NCI-H524 treated with DMSO at 0.1 percent for 48 hours (cell line): ENCODE results near the gene FAM171A2.

Experiments
- DNase-seq: peaks from one replicate; lab custom pipeline; 2025; lab: John Stamatoyannopoulos, UW

The FAM171A2 gene

DNA sequence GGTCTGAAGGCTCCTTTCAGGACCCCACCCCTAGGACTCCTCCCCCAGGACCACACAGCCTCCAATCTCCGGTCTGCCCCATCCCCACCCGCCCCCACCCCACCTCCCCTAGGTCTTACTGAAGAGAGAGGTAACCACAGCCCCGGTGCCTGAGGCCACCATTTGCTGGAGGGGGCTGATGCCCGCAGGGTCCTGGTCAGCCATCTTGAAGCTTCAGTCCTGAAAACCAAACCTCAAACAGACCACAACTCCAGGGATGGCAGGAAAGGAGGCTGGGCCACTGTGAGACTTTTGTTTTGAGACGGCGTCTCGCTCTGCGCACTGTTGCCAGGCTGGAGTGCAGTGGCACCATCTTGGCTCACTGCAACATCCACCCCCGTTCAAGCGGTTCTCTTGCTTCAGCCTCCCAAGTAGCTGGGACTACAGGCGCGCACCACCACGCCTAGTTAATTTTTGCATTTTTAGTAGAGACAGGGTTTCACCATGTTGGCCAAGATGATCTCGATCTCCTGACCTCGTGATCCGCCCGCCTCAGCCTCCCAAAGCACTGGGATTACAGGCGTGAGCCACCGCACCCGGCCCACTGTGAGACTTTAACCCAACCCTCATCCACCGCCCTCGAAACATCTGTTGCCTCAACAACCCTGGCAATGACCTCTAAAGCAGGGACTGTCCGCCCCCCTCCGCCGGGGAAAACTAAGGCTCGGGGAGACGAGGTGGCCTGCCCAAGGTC lies 40.1 kb downstream of the FAM171A2 start:
- DNase-seq = no peak

- DNase-seq = no peak
These were observed 41.3 kb downstream of the FAM171A2 start for GRCh38 chr17:44322236-44322895.

GRCh38 chr17:44321246-44322120 lies 42.2 kb downstream of the FAM171A2 start:
- DNase-seq = no peak

DNA sequence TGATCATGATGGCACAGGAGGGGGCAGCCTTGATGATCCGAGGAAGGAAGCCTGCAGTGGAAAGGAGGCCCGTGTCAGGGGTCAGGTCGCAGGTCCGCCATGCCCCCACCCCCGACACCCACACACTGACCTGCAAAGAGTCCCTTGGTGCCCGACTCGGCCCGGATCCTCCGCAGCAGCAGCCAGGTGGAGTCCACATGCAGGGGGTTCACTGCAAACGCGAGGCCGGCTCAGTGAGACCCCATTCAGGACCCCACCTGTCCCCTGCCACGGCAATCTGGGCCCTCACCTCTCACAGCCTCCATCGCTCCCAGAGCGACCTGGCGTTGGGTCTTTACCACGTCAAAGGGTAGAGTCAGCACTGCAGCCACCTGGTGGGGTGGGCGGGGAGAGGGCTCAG lies 43.6 kb downstream of the FAM171A2 start:
- DNase-seq = no peak

GRCh38 chr17:44318077-44318892 lies 45.4 kb downstream of the FAM171A2 start:
- DNase-seq = no peak

- DNase-seq = no peak
These were observed 46.1 kb downstream of the FAM171A2 start for GRCh38 chr17:44317545-44317944.

DNA sequence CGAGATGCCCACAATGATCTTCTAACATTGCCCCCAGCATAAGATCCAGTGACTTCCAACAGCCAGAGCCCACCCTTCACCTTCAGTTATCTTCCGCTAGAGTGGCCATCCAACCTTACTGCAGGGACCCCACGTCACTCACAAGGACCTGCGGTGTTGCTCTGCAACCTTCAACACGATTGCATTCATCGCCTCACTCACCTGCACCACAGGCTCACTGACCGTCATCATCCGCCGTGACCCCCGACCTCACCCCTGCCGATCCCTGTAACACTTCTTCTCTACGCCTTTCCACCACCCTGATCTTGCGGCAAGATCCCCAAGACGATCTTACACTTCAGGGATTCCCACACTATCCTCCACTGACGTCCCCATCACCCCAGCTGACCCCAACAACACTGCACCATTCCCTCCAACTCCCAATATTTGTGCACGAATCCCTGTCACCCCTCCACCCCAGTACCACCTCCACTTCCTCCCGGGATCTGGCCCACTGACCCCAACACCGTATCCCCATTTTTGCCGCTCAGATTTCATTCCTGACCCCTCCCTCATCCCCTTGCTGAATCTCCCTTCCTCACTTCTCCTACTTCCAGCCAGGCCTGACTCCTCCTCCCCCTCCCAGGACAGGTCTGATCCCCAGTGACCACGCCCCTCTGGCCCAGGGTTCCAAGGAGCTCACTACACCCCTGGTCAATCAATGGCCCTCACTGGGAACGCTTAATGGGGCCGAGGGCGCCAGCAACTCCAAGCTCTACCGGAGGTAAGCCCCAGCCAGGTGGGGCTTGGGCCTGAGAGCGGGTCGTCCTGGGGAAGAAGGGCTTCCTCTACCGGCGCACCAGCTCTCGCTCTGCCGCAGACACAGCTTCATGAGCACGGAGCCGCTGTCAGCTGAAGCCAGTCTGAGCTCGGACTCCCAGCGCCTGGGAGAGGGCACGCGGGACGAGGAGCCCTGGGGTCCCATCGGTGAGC lies 47.6 kb downstream of the FAM171A2 start:
- DNase-seq = no peak

DNA sequence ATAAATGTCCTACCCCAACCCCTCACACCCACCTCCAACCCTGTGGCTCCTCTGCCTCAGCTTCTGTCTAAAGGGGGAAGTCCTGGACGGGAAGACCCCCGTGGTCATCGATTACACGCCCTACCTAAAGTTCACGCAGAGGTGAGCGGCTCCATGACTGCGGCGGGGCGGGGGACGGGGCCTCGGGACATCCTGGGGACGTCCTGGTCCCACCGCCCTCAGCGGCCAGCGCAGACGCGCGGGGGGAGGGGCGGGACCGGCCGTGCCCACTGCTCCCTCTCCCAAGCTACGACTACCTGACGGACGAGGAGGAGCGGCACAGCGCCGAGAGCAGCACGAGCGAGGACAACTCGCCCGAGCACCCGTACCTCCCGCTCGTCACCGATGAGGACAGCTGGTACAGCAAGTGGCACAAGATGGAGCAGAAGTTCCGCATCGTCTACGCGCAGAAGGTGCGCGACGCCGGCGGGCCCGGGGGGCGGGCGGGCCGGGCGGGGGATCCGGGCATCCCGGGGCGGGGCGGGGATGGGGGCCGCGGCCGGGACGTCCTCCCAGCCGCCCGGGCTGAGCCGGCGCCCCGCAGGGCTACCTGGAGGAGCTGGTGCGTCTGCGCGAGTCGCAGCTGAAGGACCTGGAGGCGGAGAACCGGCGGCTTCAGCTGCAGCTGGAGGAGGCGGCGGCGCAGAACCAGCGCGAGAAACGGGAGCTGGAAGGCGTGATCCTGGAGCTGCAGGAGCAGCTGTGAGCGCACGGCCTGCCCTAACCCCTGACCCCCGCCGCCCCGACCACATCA lies 48.6 kb downstream of the FAM171A2 start:
- no peak for DNase-seq

GRCh38 chr17:44314524-44314868 lies 49.2 kb downstream of the FAM171A2 start:
- no peak for DNase-seq

- DNase-seq = no peak
These were observed 49.6 kb downstream of the FAM171A2 start for GRCh38 chr17:44314031-44314430.

DNA sequence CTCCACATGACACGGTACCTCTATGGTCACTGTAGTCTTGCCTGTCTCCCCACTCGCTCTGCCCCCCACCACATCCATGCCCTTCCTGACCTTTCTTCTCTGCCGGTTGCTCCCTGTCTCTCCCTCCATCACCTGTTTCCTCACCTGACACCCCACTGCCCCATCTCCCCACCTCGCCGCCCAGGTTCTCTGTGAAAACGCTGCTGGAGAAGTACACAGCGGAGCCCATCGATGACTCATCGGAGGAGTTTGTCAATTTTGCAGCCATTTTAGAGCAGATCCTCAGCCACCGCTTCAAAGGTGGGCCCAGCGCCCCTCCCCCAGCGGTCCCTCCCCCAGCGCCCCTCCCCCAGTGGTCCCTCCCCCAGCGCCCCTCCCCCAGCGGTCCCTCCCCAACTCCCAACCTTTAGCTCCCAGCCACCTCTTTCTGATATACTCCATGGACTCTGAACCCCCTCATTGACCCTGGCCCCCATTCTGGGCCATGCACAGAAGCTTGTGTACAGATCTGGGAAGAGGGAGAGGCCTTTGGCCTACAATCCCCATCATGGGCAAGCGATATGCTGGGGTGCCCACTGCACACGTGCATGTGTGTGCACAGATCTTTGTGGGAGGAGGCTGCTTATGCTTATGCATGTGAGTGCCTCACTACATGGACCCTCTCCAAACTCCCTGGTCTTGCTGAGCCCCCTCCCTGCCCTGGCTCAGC lies 51.1 kb downstream of the FAM171A2 start:
- DNase-seq = no peak

- DNase-seq = no peak
These were observed 52.0 kb downstream of the FAM171A2 start for GRCh38 chr17:44311562-44312181.

DNA sequence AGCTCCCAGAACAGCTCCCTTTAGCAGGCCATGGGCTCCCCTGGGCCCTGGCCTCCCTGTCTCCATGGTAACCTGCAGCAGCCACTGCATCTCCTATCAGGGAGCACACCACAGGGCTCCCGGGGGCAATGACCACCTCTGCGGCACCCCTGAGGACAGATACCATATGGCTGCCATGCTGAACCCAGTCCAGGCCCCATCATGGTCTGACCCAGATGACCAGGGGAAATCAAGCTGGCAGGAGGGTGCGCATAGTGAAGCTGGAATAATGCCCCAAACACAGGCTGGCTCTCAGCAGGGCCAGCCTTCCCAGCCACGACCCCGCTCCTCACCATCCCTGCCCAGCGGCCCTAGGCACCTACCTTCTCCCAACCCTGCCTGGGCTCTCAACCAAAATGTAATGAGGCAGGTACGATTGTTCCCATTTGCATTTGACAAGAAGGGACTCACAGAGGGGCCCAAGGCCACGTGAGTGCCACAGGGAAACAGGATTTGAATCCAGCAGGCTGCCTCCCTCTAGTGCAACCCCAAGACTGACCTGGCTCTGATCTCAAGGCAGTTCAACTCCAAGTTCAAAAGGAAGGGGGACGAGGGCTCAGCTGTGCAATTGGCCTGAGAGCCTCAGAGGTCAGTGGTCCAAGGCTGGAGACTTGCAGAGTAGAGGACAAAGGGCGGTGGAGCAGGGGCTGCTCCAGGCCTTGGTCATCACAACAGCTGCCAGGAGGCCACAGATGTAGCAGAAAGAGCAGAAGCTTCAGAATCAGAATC lies 52.9 kb downstream of the FAM171A2 start:
- DNase-seq = no peak

GRCh38 chr17:44310188-44310587 lies 53.5 kb downstream of the FAM171A2 start:
- DNase-seq = no peak

- DNase-seq = no peak
These were observed 54.2 kb downstream of the FAM171A2 start for GRCh38 chr17:44309472-44309871.

DNA sequence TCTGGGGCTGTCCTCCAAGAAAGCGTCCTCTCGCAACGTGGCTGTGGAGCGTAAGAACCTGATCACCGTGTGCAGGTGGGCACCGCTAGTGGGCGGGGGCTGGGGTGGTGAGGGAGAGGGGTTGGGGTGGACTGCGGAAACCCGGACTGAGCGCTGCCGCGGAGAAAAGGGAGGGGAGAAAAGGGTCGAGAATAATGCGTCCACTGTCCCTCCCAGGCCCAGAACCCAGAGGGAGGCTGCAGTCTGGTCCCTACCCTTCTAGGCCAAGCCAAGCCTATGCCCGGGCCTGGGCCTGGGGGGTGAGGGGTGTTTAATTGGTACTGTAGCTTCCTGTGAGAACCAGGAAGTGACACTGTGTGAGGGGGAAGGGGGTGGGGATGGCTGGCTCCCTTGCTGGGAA lies 54.8 kb downstream of the FAM171A2 start:
- no peak for DNase-seq

DNA sequence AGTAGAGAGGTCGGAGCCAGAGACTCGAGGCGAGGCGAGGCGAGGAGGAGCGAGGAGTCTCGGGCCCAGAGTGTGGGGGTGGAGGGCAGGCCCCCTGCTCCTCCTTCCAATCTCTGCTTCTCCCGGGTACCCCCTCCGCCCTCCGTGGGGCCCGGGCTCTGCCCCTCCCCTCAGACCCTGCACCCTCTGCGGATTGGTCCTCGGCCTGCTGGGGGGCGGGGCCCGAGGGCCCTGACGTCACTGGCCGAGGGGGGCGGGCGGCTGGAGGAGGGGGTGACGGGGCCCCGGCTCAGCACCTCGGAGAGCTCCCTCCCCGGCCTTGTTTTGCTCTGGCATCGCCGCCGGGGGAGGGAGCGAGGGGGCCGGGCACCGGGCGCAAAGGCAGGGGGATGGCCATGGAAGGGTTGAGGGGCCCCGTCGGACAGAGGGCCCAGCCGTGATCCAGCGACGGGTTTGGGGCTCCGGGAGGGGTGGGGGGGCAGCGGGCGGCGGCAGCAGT lies 55.3 kb downstream of the FAM171A2 start, which contains the start of gene RUNDC3A:
TSS of gene RUNDC3A (plus strand) at position 282 of the 499 bp plus-strand sequence. CDS start 232 bp downstream, outside the sequence.
- DNase-seq = peak; percentile 77
